A673 (cell line): ENCODE measurements around the gene ASPSCR1. TPM values are rescaled to one million over a fixed set of nuclear protein-coding genes. Genes with fewer than 3 reads are reported as not detected.

ENCODE experiments used
- BruUV-seq: library from RNA; stranded (reverse); fragments of 400-500 nt; replicated peaks from 2 replicates; lab custom pipeline; 2021; lab: Mats Ljungman, UMichigan
- CTCF ChIA-PET: fragments of 300-600 bp; sonication (Branson Sonifier 250); formaldehyde crosslinking; loops from one replicate; lab custom pipeline; 2022; ENCODE audit warnings: antibody characterized with exemption; lab: Charles Lee
- POLR2A ChIA-PET: fragments of 300-600 bp; sonication (Branson Sonifier 250); formaldehyde crosslinking; loops from one replicate; lab custom pipeline; 2022; ENCODE audit warnings: antibody characterized with exemption; ENCODE audit not compliant: low non-redundant PET; lab: Charles Lee
- DNase-seq: peaks from one replicate; pipeline ENCODE4 v3.0.0-alpha.2; 2015; ENCODE audit warnings: low spot score
- H3K27ac ChIP-seq: fragments of 200-600 bp; sonication (generic); 2 replicates; pipeline ENCODE4 v1.5.1; 2016; ENCODE audit warnings: mixed run types, low read depth, mild to moderate bottlenecking, mixed read lengths, antibody characterized with exemption, low read length; ENCODE audit not compliant: poor library complexity, severe bottlenecking
- H3K27me3 ChIP-seq: fragments of 200-600 bp; sonication (generic); replicated peaks from 2 replicates; pipeline ENCODE4 v1.6.1; 2017; ENCODE audit warnings: mixed run types, low read depth, mild to moderate bottlenecking, mixed read lengths, antibody characterized with exemption, low read length; ENCODE audit not compliant: insufficient read depth, poor library complexity
- H3K36me3 ChIP-seq: fragments of 200-600 bp; sonication (generic); 2 replicates; pipeline ENCODE4 v1.6.1; 2016; ENCODE audit warnings: mixed run types, mild to moderate bottlenecking, mixed read lengths, antibody characterized with exemption, low read length; ENCODE audit not compliant: insufficient read depth, poor library complexity, severe bottlenecking
- H3K4me1 ChIP-seq: fragments of 200-600 bp; sonication (generic); 2 replicates; pipeline ENCODE4 v1.6.1; 2017; ENCODE audit warnings: mixed run types, mild to moderate bottlenecking, mixed read lengths, antibody characterized with exemption, low read length; ENCODE audit not compliant: insufficient read depth, poor library complexity, severe bottlenecking
- H3K4me3 ChIP-seq: fragments of 200-600 bp; sonication (generic); 2 replicates; pipeline ENCODE4 v1.5.1; 2016; ENCODE audit warnings: low read depth, mixed run types, mild to moderate bottlenecking, mixed read lengths, low read length; ENCODE audit not compliant: poor library complexity, severe bottlenecking
- H3K9me3 ChIP-seq: fragments of 200-600 bp; sonication (generic); 2 replicates; pipeline ENCODE4 v1.6.1; 2016; ENCODE audit warnings: mixed run types, low read depth, mild to moderate bottlenecking, mixed read lengths, antibody characterized with exemption, low read length; ENCODE audit not compliant: poor library complexity, severe bottlenecking
- CTCF ChIP-seq: fragments of 300-800, 200-600 bp; sonication (generic); conservative IDR thresholded peaks from 2 replicates; pipeline ENCODE4 v1.5.1; 2017; ENCODE audit warnings: low read depth, mild to moderate bottlenecking, antibody characterized with exemption, low read length, moderate library complexity, mixed read lengths
- EZH2 ChIP-seq: fragments of 200-600 bp; sonication (generic); IDR thresholded peaks from 2 replicates; pipeline ENCODE4 v1.6.1; 2017; ENCODE audit warnings: borderline replicate concordance, low read depth, mild to moderate bottlenecking, mixed read lengths, antibody characterized with exemption, low read length; ENCODE audit not compliant: poor library complexity, severe bottlenecking
- intact Hi-C: fragments of 100-400 bp; cut with micrococcal nuclease; formaldehyde crosslinking; loops from one replicate; pipeline ENCODE4 v1.10.0; 2022; ENCODE audit not compliant: unreplicated experiment
- total RNA-seq: library from RNA; stranded (reverse); gene quantifications from 2 replicates; pipeline ENCODE4 v1.2.3, GENCODE V29; 2021

Gene ASPSCR1
- total RNA-seq, 1 experiment from 2014 or later: 46.2 TPM

DNA sequence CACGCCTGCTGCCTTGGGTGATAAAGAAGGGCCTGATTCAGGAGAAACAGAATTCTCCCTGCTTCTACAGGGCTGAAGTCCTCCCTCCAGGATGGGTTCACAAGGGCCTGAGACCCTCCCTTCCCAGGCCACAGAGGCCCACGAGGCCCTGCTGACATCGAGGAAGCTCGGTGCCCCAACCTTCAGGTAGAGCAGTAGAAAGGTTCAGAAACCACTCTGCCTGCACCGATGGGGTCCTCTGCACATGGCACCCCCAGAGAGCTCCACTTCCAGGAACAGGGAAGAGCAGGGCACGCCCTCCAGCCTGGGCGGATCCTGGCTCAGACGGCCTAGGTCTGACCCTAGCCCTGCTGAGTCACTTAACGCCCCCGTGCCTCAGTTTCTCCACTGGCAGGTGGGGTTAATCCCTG lies 44.5 kb downstream of the ASPSCR1 start:
- intact Hi-C loops: loop anchor here (5.0 kb wide), 1 partner anchor 65 kb away; no protein-coding TSS in a partner anchor
- peak overlapping the region; percentile 97 for H3K4me3 ChIP-seq
- H3K27ac ChIP-seq: peak overlapping the region; percentile 75
- peaks cover 9% of the 10 kb centered on the region for H3K36me3 ChIP-seq
- H3K27me3 ChIP-seq: no peaks in the 10 kb centered on the region
- POLR2A ChIA-PET: no interaction called here
- DNase-seq: no peak
- H3K4me1 ChIP-seq: peaks cover 20% of the 10 kb centered on the region
- CTCF ChIA-PET: interaction anchor here (1.0 to 4.1 kb wide), 2 partner anchors 9 to 62 kb away, joined by 7 to 23 read pairs; no protein-coding TSS in a partner anchor
- H3K9me3 ChIP-seq: no peaks in the 10 kb centered on the region
- TF ChIP-seq EZH2: no peak
- no peak for TF ChIP-seq CTCF
- no TSS peak for BruUV-seq

DNA sequence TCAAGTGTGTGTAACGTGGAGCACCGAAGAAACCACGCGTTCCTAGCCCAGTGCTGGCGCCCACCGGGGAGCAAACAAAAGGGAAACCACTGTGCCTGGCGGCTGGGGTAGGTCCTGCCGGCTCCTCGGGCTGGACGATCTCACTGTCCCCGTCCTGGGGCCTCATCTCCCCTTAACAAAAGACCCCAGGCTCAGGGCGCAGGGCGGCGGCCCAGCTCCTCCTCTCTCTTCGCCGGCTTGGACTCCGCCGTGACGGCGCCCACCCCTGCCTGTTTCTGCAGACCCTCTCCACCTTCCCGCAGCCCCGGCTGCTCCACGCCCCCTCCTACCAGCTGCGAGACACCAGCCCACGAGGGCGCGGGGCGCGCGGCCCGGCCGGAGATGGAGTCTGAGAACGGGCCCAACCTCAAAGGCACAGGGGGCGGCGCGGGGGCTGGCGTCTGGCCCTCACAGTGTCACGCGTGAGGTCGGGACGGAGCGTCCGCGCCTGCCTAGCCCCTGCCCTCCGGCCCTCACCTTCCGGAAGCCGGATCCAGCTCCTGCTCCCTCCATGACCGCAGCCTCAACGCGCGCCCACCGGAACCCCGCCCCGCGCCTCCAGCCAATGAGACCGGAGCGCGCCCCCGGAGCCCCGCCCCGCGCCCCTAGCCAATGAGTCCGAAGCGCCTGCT lies 45.0 kb downstream of the ASPSCR1 start, which contains the start of gene CENPX:
Gene CENPX, minus strand, starts transcription at position 569 of the 671 bp plus-strand sequence. Its CDS starts 17 bp downstream, at position 552.
- intact Hi-C loops: loop anchor here (5.0 kb wide), 1 partner anchor 65 kb away; no protein-coding TSS in a partner anchor
- Histone ChIP-seq H3K27me3 (no peaks in the 10 kb centered on the region), H3K36me3 (peaks cover 13% of the 10 kb centered on the region), H3K27ac (peak within 1 kb of the TSS; percentile 75), H3K4me1 (peaks cover 20% of the 10 kb centered on the region), H3K9me3 (no peaks in the 10 kb centered on the region), H3K4me3 (peak within 1 kb of the TSS; percentile 97)
- DNase-seq: no peak
- ChIA-PET POLR2A (interaction anchor here (0.6 to 1.2 kb wide), 3 partner anchors 15 to 119 kb away, joined by 3 to 23 read pairs (median 3); partner anchors contain the start of gene DCXR), CTCF (interaction anchor here (0.5 to 4.1 kb wide), 4 partner anchors 8 to 63 kb away, joined by 6 to 23 read pairs (median 6); partner anchors contain the start of gene DCXR)
- TF ChIP-seq EZH2 (no peak), CTCF (no peak)
- TSS peak; percentile 37 for BruUV-seq

DNA sequence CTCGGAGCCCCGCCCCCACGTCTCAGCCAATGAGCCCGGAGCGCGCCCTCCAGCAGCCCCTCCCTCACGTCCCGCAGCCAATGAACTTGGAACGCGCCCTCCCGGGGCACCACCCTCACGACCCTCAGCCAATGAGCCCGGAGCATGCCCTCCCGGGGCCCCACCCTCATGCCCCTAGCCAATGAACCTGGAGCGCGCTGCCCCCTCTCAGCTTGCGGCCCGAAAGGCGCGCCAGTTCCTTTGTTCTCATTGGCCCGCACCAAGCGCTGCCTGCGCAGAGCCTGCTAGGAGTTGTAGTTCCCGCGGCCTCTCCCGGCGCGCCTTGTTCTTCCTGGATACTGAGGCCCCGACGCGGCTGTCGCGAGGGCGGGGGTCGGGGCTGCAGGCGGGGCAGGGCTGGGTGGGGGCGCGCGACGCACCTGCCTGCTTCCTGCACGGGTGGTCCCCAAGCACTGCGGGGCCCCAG lies 45.6 kb downstream of the ASPSCR1 start, which contains the start of gene LRRC45:
Gene LRRC45, plus strand, starts transcription at position 325 of the 466 bp plus-strand sequence. CDS start 339 bp downstream, outside the sequence.
- intact Hi-C loops: loop anchor here (5.0 kb wide), 1 partner anchor 66 kb away; no protein-coding TSS in a partner anchor
- H3K27me3 ChIP-seq: no peaks in the 10 kb centered on the region
- DNase-seq: peak; percentile 100
- peak within 1 kb of the TSS; percentile 97 for H3K4me3 ChIP-seq
- BruUV-seq: no TSS peak
- CTCF ChIA-PET: interaction anchor here (1.7 to 4.1 kb wide), 2 partner anchors 15 to 63 kb away, joined by 6 to 23 read pairs; partner anchors contain the start of gene DCXR
- no peaks in the 10 kb centered on the region for H3K9me3 ChIP-seq
- peaks cover 13% of the 10 kb centered on the region for H3K36me3 ChIP-seq
- POLR2A ChIA-PET: interaction anchor here (0.6 to 1.2 kb wide), 5 partner anchors 15 to 310 kb away, joined by 3 to 23 read pairs (median 3); partner anchors contain the start of gene DCXR
- peak within 1 kb of the TSS; percentile 75 for H3K27ac ChIP-seq
- no peak for TF ChIP-seq EZH2
- TF ChIP-seq CTCF: no peak
- peaks cover 20% of the 10 kb centered on the region for H3K4me1 ChIP-seq
